ENCODE measurements around the gene ALPP.

- TF ChIP-seq, protein P1, sequence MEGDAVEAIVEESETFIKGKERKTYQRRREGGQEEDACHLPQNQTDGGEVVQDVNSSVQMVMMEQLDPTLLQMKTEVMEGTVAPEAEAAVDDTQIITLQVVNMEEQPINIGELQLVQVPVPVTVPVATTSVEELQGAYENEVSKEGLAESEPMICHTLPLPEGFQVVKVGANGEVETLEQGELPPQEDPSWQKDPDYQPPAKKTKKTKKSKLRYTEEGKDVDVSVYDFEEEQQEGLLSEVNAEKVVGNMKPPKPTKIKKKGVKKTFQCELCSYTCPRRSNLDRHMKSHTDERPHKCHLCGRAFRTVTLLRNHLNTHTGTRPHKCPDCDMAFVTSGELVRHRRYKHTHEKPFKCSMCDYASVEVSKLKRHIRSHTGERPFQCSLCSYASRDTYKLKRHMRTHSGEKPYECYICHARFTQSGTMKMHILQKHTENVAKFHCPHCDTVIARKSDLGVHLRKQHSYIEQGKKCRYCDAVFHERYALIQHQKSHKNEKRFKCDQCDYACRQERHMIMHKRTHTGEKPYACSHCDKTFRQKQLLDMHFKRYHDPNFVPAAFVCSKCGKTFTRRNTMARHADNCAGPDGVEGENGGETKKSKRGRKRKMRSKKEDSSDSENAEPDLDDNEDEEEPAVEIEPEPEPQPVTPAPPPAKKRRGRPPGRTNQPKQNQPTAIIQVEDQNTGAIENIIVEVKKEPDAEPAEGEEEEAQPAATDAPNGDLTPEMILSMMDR (conservative IDR thresholded peaks at IDR 0.05; ENCODE audit: low read depth, low read length), result no peak
- TF ChIP-seq EZH2 (IDR thresholded peaks at IDR 0.05; ENCODE audit: low read length, unreplicated experiment), result no peak
- no peak for TF ChIP-seq EZH2phosphoT487 (IDR thresholded peaks at IDR 0.05; ENCODE audit: borderline replicate concordance, low read length)
Measured at GRCh38 chr2:232377841-232378734, 463 bp upstream of the ALPP start.

Measured in PC-3 (cell line).